Activated naive CD4-positive, alpha-beta T cell treated with anti-CD3 and anti-CD28 coated beads, Interleukin-2, amount 10 ng/mL, durations not matched to agents 5 hours and 36 hours (primary cell): Measurements from ENCODE around the gene SYT13. TPM values are rescaled to one million over a fixed set of nuclear protein-coding genes. Genes with fewer than 3 reads are reported as not detected.

ENCODE experiments used
- total RNA-seq, 2 experiments: library from RNA; stranded (reverse); gene quantifications; one replicate each; pipeline ENCODE4 v1.2.3, GENCODE V29; 2021

SYT13 gene, protein sequence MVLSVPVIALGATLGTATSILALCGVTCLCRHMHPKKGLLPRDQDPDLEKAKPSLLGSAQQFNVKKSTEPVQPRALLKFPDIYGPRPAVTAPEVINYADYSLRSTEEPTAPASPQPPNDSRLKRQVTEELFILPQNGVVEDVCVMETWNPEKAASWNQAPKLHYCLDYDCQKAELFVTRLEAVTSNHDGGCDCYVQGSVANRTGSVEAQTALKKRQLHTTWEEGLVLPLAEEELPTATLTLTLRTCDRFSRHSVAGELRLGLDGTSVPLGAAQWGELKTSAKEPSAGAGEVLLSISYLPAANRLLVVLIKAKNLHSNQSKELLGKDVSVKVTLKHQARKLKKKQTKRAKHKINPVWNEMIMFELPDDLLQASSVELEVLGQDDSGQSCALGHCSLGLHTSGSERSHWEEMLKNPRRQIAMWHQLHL
- total RNA-seq: not detected

DNA sequence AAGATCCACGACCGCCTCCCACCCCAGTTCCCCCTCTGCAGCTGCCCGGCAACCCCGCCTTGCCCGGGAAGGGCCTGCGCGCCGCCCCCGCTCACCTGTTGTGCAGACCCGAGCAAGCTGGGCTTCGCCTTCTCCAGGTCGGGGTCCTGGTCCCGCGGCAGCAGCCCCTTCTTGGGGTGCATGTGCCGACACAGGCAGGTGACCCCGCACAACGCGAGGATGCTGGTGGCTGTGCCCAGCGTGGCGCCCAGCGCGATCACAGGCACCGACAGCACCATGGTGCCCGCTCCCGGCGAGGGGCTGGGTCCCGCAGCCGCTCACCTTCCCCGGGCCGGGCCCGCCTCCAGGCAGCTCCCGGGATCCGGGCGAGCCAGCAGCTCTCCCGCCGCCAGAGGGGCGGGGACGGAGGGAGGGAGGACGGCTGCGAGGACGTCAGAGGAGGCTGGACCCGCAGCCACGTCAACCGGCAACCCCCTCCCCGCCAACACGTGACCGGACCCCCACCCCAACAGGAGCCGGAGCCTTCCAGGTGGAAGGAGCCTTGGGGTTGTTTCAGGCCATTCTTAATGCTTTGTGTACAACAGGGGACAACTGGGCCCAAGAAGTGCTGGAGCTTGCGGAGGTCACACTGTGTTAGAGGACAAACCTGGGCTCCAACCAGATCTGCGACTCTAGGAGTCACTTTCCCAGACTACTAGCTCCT, at the start of gene SYT13:
TSS of gene SYT13 (minus strand) at position 412 of the 703 bp plus-strand sequence. CDS start at position 278, 134 bp downstream.

Other genes with a start within 250 kb of the SYT13 start
- 1 to 10 TPM; 1.4 to 2.6 TPM for gene PRDM11, start 139.7 kb downstream of the SYT13 start, total RNA-seq